Dedifferentiated amniotic fluid mesenchymal stem cell (primary cell): ENCODE results near the gene RPAIN.
"Not testable (repeated sequence)": the region's sequence is repeated elsewhere in the genome, so short reads cannot be mapped to it uniquely, and the experiment has no call there.

Experiments used
- DNase-seq: peaks from one replicate; pipeline ENCODE4 v3.0.0-alpha.2; 2016; ENCODE audit errors: extremely low spot score

Gene RPAIN

GRCh38 chr17:5429191-5429887, 9.4 kb downstream of the RPAIN start:
- DNase-seq = no peak

- no peak for DNase-seq
Observed at GRCh38 chr17:5430413-5430999, 10.5 kb downstream of the RPAIN start.

- not testable (repeated sequence) for DNase-seq
Observed at GRCh38 chr17:5431234-5431633, 11.3 kb downstream of the RPAIN start.

DNA sequence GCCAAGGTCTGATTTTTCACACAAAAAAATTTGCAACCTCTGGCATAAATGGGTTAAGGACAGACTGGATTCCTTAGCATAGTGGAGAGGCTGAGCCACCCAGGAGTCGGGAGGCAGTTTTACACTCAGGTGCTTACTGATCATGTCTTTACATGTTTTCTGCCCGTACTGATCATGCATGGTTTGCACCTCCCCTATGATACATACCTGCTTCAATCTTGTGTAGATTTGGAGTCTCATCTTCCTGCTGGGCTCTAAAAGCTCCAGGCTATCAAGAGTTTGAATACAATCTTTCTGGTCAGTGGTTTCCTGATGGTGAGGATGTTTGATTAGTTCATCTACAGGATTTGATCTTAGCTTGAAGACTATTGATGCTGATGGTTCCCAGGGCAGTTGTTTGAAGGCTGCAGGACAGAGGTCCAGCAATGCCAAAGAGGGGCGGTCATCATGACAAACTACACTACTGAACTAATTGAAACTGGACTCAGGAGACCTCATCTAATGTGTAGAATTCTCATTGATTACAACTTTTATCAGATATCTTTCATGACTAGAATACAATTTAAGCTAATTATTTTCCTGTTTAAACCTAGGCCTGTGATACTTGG, 12.1 kb downstream of the RPAIN start:
- no peak for DNase-seq

DNA sequence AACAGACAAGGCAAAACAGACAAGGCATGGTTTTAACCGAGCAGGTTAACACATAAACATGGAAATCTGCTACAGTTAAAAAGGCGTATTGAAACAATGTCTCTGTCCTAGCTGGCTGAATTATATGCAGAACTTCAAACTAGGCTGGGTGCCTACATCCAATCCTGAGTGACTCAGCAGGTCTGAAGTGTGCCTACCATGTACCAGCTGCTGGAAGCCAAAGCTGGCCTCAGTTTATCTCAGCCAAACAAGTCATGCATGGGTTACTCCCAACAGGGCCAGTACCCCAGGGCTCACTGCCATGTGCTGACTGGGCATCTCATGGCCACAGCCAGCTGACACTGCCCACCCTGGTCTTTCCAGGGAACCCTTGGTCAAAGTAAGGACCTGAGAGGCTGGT, 15.0 kb downstream of the RPAIN start:
- no peak for DNase-seq

DNA sequence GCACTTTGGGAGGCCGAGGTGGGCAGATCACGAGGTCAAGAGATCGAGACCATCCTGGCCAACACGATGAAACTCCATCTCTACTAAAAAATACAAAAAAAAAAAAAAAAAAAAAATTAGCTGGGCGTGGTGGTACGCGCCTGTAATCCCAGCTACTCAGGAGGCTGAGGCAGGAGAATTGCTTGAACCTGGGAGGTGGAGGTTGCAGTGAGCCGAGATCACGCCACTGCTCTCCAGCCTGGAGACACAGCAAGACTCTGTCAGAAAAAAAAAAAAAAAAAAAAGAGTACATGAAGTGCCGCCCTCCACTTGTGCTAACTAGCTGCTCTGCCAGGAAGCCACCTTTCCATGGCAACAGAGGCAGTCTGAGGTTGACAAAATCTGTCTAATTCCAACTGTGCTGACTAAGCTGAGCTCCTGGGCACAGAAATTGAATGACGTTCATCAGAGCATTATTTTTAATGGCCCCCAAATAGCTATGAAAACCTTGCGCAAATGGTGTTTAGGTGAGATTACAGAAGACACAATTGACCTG, 15.9 kb downstream of the RPAIN start:
- not testable (repeated sequence) for DNase-seq

DNA sequence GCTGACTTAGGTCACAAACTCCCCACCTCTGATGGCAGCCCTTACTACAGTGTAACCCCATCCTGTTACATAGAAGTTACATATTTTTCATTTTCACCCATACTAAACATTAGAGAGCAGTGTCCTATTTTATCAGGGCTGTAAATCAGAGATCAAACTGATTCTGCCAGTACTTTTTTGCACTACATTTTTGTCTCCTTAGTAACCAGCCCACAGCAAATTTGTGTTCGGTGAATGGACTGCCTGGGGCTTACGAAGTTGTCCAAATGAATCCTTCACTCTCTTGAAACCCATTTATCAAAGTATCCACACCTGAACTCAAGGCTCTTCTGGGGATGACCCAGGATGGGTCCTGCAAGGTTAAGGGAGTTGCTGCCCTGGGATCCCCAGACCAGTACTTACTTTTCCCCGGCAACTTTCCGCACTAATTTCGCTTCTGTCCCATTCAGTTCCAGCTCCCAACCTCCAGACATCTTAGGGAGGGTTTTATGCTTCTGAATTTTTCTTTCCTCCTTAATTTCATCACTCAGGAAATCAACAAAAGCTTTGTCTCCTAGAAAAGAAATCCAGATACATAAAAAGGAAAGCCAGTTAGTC, 17.8 kb downstream of the RPAIN start:
- no peak for DNase-seq

- DNase-seq = peak; percentile 96
Observed at GRCh38 chr17:5438716-5439445, 18.9 kb downstream of the RPAIN start, which contains the start of gene C1QBP. Gene C1QBP (minus strand): TSS chr17:5439155. CDS start chr17:5439073, 82 bp downstream.

DNA sequence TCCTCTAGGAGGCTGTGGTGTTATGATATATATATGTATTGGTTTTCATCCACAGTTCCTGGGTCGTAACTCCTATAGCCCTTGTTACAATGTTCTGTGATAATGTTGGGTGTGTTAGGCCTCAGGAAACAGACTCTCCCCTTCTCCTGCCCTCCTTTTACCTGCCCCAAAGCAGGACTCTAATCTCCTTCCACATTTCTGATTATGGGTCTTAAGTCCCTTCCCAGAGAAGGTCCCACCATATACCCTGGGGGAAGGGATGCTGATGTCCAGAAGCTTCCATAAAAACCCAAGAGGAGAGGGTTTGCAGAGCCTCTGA, 19.4 kb downstream of the RPAIN start:
- no peak for DNase-seq

DNA sequence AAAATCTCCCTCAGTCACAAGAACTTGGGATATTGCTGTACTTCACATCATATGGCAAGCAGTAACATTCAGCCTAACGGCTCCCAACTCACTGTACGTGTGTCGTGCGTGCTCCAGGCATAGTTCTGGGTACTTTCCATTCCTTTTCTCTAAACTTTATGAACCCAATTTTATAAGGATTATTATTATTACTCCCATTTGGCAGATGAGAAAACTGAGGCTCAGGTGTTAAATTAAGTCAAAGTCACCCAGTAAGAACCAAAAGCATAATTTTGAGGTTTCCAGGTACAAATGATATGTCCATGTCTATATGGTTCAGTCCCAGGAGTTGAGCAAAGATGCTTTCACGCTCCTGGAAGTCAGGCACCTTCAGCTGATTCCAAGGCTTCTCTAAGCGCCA, 23.7 kb downstream of the RPAIN start:
- DNase-seq = no peak

GRCh38 chr17:5444209-5444608, 24.2 kb downstream of the RPAIN start:
- no peak for DNase-seq

DNA sequence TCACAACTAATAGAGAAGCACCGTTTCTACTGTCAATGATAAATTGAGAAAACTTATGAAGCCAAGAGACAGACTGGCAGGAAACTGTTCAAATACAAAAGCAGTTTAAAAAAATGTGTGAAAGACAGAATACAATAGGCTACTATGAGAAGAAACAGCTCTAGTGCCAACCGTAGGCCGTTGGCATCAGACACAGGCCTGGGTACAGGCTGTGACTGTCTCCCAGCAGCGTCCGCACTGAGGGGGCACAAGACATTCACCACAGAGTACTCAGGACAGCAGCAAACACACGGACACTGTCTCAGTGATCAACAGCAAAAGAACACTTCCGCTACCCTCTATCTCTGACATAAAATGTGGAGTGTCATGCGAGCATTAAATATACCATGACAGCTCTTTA, 26.8 kb downstream of the RPAIN start:
- no peak for DNase-seq

DNA sequence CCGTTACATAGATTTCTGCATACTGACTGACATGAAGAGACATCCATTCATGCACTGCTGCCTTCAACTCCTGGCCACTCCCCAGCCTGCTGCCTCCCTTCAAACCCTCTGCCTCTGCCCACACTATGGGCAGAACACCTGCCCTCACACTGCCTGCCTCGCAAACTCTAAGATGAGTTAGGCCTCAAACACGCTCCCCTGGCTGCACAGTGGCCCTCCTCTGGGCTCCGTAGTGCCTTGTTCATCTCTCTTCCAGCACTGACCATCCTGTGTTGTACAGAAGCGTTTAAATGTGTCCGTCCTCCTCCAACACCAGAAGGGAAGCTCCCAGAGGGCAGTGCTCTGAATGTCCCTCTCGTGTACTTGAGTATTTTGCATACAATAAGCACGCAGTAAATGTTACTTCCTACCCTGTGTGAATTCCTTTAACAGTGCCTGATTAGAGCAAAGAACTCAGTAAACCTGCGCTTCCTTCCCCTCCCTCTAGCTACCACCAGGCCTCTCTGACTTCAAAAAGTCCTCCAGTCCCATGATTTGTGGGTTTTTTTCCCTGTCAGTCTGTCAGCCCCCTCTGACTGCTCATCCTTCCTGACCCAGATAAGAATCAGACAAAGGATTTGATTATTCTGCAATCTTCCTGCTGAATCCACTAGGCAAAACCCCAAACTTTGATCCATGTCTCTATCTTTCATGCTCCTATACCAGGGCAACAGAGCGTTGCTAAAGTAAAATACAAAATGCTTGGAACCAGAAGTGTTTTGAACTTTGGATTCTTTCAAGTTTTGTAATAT, 44.9 kb downstream of the RPAIN start:
- DNase-seq = no peak

DNA sequence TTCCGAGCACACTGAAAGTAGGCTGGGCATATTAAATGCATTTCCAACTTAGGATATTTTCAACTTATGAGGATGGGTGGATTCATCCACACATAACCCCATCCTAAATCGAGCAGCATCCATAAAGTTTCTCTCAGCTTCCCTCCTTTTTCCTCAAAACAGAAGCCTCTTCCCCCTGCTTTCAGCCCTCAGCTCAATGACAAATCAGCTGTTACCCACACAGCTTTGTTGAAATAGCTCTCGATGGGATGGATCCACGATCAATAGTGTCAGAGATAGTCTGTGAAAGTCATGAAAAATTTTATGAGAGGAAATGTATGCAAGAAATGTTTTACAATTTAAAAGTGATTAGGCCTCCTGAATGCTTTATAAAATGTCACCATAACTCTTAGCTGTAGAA, 46.3 kb downstream of the RPAIN start:
- DNase-seq = no peak

DNA sequence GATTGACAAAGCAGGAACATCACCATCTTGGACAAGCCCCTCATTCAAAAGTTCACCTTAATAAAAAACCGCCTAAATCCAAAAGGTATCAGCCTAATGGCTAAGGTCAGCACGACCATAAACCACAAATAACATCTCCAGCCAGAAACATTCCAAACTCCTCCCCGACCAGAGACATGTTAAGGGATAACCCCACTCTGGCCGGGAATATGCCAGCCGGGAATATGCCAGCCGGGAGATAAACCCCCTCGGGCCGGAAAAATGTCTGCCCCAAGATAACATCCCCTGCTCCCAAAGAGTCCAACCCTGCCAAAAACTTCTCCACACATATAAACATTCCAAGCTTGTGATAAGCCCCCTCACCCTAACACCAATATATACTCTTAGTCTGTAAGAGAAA, 47.4 kb downstream of the RPAIN start:
- DNase-seq = no peak

DNA sequence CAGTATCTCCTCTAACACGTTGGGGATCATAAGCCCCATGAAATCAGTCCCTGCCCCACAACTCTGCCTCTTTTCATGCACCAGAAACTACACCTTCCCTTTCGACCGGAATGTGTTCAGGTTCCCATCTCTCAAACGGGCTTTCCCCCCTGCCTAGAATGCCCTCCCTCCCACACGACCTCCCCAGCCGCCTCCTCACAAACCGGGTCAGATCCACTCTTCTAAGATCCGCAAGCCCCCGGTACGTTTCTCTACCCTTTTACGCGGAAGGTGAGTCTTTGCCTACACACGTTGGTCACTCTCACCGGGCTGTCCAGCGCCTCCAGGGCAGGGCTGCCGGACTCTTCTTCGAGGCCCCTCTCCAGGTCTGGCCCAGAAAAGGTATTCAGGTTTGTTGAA, 48.1 kb downstream of the RPAIN start:
- no peak for DNase-seq

- DNase-seq = no peak
Observed at GRCh38 chr17:5472511-5472910, 52.5 kb downstream of the RPAIN start.

DNA sequence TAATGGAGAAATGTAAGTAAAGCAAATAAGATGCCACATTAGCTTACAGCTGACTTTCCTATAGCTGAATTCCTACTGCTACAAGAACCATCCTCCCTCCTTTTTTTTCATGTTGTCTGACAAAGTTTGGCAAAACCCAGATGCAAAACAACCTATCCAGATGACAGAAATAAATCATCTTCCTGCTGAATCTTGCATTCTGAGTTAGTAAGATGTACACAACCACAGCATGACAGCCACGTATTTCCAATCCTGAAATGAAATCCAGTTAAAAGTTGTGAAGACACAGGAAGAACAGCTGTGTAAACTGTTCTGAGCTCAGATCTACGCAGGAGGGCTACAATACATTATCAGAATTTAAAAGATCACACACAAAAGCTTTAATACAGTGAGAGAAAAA, 53.9 kb downstream of the RPAIN start:
- no peak for DNase-seq

DNA sequence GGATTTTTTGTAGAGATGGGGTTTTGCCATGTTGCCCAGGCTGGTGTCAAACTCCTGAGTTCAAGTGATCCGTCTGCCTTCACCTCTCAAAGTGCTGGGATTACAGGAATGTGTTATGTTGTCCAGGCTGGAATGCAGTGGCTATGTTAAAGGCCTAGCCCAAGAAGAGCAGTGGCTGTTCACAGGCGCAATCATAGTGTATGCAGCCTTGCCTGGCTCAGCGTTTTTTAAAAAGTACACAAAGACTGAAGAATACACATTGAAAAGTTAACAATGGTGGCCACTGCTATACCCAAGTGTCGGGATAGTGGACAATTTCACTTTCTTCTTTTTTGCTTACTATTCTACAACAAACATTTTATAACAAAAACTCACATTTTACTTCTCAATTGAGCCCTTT, 59.0 kb downstream of the RPAIN start:
- DNase-seq = no peak

GRCh38 chr17:5480962-5481361, 61.0 kb downstream of the RPAIN start:
- DNase-seq = no peak

- no peak for DNase-seq
Observed at GRCh38 chr17:5481451-5481850, 61.5 kb downstream of the RPAIN start.
